Middle frontal gyrus (tissue), 1 donor: ENCODE results near the gene DRC7.

ENCODE experiments used
- DNase-seq: peaks from one replicate; pipeline ENCODE4 v3.0.0-alpha.2; 2015; ENCODE audit warnings: low spot score; ENCODE audit errors: extremely low spot score

DRC7 gene

DNA sequence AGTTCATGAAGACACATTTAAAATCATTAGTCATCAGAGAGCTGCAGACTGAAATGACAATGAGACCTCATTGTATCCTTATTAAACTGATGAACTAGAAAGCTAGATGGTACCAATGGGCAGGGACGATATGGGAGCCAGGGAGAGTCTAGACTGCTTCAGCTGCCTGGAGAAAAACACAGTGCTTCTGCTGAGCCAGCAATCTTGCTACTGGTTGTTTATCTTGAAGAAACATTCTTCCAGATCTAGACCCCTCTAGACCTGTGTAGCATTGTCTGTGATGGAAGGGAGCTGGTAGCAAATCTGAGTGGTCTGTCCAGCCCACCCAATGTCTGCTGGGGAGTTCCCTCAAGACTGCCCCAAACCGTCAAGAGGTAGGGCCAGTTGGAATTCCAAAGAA lies 2.0 kb upstream of the DRC7 start:
- DNase-seq: no peak

DNA sequence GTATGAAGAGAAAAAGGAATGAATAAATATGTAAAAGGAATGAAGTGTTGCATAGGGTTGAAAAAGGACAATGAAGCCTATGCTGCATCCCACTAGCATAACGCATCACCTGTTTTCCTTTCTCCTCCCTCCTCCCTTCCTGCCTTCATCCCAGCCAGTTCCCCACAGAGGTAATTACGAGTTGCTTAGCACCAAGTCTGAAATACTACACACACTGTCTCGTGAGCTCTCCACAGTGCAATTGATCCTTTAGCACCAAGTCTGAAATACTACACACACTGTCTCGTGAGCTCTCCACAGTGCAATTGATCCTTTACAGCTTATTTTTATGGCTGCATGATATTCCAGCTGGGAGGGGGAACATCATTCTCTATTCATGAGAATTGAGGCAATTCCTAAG lies 1.1 kb upstream of the DRC7 start:
- no peak for DNase-seq

DNA sequence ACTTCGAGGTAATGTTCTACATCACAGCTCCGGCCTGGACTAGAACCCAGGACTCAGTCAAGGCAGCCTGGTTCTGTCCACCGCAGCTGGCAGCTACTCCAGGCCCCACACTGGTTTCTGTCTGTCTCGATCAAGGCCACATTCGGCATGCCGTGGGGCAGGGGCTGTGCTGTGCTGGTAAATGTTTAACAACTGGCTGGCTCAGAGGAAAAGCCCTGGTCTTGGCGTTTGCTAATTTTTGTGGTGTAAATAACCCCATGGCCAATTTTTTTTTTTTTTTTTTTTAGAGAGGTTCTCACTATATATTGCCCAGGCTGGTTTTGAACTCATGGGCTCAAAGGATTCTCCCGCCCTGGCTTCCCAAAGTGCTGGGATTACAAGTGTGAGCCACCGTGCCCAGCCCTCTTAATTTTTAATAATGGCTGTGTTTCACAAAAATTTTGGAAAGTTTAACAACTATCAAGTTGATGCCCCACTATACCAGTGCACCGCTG lies 328 bp upstream of the DRC7 start:
- DNase-seq: no peak

DNA sequence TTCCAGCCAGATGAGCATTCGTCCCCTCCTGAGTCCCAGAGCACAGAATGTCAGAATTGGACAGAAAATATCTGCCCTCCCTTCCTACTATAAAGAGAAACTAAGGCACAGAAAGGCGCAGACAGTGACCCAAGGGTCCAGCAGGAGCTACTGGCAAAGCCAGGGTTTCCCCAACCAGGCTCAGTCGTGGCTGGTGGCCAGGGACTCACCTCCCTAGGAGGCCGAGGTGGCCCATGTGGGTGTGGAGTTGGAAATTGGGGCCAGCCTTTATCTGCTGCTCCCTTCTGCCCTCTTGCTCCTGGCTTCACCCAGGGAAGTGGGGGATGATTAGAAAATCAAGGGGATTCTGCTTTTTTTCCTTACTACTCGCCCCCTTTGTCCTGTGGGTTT lies 1.1 kb downstream of the DRC7 start:
- DNase-seq: no peak

DNA sequence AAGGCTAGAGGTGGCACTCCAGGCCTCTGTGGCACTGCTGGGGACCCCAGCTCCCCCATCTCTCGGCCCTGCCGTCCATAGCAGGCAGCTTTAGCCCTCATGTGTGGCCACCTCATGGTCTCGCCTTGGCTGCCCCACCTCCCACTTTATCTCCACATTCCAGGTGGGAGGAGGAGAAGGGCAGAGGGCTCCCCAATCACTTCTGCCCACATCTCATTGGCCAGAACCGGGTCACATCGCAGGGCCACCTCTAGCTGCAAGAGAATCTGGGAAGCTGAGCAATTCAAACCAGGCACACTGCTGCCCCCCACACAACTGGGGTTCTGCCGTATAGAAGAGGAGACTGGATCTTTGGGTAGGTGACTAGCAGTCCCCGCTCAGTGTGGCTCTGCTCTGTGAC lies 1.6 kb downstream of the DRC7 start:
- no peak for DNase-seq

DNA sequence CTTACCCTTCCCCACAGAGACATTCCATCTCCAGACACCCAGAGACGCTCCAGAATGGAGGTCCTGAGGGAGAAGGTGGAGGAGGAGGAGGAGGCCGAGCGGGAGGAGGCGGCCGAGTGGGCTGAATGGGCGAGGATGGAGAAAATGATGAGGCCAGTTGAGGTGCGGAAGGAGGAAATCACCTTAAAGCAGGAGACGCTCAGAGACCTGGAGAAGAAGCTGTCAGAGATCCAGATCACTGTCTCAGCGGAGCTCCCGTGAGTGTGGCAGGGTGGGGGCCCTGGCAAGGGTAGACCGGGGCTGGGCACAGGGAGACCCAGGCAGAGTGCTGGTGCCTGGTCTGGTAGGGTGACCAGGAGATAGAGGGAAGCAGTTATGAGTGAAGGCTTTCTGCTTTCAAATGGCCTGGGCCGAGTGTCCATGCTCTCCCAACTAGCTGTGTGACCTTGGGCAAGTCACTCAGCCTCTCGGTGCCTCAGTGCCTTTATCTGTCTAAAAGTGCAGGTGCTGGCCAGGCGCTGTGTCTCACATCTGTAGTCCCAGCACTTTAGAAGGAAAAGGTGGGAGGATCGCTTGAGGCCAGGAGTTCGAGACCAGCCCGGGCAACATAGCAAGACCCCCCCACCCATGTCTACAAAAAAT lies 3.4 kb downstream of the DRC7 start:
- no peak for DNase-seq

DNA sequence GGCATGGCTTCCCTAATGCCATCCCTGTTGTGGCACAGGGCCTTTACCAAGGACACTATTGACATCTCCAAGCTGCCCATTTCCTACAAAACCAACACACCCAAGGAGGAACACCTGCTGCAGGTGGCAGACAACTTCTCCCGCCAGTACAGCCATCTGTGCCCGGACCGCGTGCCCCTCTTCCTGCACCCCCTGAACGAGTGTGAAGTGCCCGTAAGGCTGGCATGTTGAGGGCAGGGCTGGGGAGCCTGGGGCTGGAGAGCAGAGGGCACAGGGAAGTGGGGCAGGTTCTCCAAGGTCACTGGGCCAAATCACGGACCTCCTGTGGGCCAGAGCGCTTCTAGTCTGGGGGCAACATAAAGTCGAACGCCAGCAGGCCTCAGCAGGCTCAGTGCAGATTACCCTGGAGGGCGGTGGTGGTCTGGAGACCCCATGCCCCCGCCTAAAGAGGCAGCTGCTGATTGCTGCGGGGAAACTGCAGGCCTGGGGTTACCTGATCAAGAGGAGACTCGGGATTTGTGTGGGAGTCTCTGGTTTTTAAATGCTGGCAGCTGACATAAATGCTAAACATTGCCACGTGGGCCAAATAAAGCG lies 4.3 kb downstream of the DRC7 start:
- no peak for DNase-seq

DNA sequence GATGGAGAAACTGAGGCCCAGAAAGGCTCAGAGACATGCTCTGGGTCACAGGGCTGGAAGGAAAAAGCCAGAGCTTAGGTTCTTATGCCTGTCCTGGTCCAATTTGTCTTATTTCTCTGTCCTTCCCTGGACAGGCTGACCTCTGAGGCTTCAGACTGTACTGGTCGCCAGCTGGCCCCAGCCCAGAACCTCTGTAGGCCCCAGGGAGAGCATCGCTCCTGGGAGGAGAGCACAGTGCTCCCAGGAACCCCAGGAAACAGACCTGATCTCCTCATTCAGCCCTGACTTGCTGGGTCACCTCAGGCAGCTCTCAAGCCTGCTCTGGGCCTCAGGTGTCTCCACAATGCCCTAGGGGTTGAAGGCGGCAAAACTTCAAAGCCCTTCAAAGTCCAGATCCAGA lies 4.9 kb downstream of the DRC7 start:
- no peak for DNase-seq

DNA sequence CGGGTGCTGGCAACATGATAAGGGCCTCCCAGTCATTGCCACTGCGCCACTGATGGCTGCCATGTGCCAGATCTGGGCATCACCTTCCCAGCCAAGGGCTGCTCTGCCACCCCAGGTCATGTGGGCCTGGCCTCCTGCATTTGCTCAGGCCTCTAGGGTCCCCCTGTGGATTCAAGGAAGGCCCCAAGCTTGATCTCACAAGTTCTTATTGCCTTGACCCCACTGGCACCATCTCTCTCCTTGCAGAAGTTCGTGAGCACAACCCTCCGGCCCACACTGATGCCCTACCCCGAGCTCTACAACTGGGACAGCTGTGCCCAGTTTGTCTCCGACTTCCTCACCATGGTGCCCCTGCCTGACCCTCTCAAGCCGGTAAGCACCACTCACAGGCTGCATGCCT lies 5.3 kb downstream of the DRC7 start:
- no peak for DNase-seq

DNA sequence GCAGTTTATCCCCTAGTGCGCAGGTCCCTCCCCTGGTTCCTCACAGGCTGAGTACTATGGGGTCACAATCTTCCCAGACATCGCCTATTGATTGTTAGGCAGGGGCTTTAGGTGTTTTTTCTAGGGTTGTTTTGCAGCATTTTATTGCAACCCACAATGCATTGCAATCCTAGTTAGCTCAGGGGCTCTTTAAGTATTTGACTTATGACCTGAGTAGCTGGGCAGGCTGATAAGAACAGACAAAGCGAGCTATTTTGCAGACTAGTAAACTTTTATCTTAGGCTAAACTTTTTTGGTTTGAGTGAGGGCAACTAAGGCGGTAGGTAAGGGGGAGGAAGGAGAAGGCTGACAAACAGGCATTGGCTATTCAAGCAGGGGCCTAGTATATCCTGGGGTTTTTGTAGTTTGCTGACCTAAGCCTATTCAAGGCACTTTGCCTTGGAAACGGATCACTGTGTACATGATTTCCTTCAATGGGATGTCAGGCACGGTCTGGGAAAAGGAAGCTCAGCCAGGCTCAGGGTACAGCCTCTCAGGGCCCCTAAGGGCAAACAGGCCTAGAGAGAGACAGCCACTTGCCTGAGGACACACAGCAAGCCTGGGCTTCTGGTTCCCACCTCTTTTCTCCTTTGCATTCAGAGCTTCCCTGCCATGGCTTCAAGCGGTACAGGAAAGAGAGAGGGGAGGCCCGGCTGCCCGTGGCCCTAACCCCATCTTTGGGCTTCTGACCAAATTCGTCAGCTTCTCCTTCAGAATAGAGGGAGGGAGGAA lies 6.4 kb downstream of the DRC7 start:
- DNase-seq: no peak

DNA sequence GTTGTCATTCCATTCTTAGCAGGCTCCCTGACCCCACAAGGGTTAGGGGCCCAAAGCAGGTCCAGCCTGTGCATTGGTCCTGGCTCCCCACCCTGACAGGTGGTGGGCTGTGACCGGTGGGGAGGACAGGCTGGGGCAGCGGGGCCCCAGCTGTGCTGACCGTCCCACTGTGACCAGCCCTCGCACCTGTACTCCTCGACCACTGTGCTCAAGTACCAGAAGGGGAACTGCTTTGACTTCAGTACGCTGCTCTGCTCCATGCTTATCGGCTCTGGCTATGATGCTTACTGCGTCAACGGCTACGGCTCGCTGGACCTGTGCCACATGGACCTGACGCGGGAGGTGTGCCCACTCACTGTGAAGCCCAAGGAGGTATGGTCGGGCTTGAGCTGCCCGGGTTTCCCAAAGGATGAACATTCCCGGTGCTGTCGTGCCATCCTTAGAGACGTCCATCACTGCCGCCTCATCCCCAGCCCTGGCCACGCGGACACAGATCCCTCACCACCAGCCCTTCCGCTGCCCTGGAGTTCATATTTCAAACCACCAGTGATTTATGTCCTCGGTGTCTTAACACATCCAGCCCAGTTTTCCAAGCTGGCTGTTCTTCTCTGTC lies 7.3 kb downstream of the DRC7 start:
- DNase-seq: no peak

DNA sequence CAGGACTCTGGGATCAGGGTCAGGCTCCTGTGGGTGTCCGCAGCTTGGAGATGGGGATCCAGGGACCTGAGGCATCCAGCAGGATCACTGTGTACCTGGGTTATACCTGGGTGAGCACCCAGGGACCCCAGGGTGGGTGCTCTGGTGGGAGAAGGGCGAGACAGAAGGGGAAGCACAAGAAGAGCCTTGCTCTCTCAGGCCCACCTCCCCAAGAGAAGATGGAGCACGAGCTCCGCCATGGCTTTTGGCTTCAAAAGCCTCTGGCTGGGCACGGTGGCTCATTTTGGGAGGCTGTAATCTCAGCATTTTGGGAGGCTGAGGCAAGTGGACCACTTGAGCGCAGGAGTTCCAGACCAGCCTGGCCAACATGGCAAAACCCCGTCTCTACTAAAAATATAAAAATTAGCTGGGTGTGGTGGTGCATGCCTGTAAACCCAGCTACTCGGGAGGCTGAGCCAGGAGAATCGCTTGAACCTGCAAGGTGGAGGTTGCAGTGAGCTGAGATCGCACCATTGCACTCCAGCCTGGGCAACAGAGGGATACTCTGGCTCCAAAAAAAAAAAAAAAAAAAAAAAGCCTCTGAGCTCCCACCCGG lies 8.9 kb downstream of the DRC7 start:
- no peak for DNase-seq

DNA sequence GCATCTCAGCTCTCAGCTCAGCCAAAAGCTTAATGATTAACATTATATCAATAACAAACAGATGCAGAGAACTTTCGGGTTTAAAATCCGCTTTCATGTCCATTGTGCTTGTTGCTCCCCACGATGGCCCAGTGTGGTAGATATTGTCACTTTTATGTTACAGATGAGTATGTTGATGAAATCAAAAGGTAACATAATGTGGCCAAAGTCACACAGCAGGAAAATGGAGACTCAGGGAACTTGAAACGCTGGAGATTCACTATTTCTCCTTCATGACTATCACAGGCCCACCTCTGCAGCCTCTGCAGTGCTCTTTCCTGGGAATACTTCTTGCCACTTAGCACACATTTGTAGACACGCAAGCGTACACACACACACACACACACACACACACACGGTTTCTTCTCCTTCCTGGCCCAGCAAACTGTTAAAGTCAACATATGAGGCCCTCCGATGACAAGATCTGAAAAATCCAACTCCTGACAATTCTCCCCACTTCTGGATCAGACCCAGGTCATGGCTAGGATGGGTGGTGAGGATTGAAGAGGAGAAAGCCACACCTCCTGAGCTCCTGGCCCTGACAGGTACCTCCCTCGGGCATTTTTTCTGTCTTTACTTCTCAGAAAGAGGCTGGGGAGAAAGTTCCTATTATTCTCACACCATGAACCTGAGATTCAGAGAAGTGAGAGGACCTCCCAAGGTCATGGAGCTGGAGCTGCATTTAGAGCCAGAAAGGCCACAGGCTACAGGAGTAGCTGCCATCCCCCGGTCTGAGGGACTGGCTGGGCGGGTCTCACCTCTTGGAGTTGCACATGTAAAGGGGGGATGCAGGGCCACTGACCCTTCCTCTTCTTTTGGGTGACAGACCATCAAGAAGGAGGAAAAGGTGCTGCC lies 9.7 kb downstream of the DRC7 start:
- no peak for DNase-seq

DNA sequence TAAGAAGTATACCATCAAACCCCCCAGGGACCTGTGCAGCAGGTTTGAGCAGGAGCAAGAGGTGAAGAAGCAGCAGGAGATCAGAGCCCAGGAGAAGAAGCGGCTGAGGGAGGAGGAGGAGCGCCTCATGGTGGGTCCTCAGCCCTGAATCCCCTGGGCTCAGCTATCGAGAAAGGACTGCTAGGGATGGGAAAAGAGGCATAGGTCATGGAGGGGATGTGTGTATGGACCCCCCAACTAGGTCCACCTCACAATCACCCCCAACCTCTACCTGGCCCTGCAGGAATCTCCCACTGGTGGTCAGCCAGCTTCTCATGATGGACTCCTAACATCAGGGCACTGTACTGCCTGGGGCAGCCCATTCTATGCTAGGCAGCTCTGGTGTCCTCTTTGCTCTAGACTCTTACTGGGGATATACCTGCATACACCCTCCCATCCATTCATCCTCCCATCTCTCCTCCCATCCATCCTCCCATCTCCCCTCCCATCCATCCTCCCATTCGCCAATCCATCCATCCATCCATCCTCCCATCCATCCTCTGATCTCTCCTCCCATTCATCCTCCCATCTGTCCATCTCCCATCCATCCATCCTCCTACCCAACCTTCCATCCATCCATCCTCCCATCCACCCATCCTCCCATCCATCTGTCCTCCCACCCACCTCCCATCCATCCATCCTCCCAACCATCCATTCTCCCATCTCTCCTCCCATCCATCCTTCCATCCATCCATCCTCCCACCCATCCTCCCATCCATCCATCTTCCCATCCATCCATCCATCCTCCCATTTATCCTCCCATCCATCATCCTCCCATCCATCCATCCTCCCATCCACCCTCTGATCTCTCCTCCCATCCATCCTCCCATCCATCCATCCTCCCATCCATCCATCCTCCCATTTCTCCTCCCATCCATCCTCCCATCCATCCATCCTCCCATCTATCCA lies 10.6 kb downstream of the DRC7 start:
- DNase-seq: no peak

DNA sequence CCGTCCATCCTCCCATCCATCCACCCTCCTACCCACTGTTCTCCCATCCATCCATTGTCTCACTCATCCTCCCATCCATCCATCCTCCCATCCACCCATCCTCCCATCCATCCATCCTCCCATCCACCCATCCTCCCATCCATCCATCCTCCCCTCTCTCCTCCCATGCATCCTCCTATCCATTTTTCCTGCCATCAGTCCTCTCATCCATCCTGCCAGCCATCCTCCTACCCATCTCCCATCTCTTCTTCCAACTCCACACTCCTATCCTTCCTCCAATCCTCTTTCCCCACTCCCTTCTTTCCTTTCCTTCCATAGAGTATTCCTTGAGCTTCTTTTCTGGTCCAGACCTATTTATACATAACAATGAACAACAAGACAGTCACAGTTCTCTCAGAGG lies 12.1 kb downstream of the DRC7 start:
- DNase-seq: no peak

DNA sequence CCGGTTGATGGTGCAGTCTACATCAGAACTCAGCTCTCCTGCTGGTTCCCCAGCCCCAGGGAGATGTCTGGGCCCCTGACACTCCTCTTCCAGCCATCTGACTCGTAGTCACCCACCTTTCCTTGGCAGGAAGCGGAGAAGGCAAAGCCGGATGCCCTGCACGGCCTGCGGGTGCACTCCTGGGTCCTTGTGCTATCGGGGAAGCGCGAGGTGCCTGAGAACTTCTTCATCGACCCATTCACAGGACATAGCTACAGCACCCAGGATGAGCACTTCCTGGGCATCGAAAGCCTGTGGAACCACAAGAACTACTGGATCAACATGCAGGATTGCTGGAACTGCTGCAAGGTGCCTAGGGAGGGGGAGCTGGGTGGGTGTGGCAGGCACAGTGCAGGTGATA lies 12.7 kb downstream of the DRC7 start:
- no peak for DNase-seq

DNA sequence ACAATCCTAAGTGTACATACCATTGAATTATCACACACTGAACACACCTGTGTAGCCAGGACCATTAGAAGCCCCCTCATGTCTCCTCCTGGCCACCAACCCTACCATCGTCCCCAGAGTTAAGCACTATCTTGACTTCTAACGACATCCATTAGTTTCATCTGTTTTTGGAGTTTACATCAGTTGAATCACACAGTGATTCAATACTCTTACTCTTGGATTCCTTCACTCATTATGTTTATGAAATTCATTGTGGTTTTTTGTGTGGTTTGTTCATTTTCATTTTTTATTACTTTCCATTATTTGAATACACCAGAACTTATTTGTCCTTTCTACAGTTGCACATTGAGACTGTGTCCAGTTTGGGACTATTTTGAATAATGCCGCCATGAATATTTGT lies 13.6 kb downstream of the DRC7 start:
- DNase-seq: no peak

DNA sequence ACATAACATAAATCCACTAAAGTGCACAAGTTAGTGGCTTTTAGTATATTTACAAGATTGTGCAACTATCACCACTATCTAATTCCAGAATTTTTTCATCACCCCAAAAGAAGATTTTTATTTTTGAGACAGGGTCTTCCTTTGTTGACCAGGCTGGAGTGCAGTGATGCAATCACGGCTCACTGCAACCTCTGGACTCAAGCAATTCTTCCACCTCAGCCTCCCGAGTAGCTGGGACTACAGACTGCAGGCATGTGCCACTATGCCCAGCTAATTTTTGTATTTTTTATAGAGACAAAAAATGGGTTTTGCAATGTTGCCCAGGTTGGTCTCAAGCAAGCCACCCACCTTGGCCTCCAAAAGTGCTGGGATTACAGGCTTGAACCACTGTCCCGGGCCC lies 15.1 kb downstream of the DRC7 start:
- no peak for DNase-seq

DNA sequence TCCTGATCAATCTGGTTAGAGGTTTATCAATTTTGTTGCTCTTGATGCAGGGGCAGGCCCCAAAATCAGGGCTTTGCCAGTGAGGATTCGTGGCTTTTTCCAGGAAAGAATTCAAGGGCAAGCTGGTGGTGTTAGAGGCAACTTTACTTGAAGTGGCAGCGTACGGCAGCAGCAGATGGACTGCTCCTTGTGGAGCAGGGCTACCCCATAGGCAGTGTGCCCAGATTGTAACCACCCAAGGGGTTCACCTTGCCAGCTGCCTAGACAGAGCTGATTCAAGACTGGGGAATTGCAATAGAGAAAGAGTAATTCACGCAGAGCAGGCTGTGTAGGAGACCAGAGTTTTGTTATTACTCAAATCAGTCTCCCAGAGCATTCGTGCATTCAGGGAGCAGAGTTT lies 16.7 kb downstream of the DRC7 start:
- DNase-seq: no peak

DNA sequence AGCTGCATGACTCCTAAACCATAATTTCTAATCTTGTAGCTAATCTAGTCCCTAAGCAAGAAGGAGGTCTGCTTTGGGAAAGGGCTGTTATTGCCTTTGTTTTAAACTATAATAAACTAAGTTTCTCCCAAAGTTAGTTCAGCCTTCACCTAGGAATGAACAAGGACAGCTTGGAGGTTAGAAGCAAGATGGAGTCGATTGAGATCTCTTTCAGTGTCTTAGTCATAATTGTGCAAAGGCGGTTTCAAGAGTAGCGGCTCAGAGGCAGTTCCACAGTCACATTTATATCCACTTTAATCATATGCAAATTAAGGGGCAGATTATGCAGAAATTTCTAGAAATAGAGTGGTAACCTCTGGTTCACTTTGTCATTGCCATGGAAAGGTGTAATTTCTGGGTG lies 17.4 kb downstream of the DRC7 start:
- DNase-seq: no peak
